NT2/D1 (cell line): ENCODE results near the gene NCL.

Experiments used
- SUZ12 ChIP-seq: IDR thresholded peaks from 2 replicates; pipeline ENCODE4 v1.6.1; 2011; ENCODE audit not compliant: insufficient read length, insufficient read depth; ENCODE audit errors: extremely low read depth
- YY1 ChIP-seq: IDR thresholded peaks from 2 replicates; pipeline ENCODE4 v1.6.1; 2011; ENCODE audit not compliant: insufficient read length, insufficient read depth
- ZNF274 ChIP-seq: IDR thresholded peaks from 2 replicates; pipeline ENCODE4 v1.6.1; 2011; ENCODE audit warnings: mild to moderate bottlenecking, low read depth, low read length

GRCh38 chr2:231413456-231413855, 50.8 kb downstream of the NCL start:
- no peak for TF ChIP-seq ZNF274
- no peak for TF ChIP-seq YY1
- TF ChIP-seq SUZ12, result no peak
